Body of pancreas (tissue), 4 donors: ENCODE measurements around the gene NOC2L.

Experiments used
- CTCF ChIP-seq, 7 experiments: fragments of 450-650 bp in 4 of 7; fragments of 200-600 bp in 3 of 7; sonication (generic) in 3 of 7; IDR thresholded peaks; one replicate each; pipeline ENCODE4 v1.5.1; 2016 to 2019; ENCODE audit warnings: antibody characterized with exemption in 7 of 7
- POLR2A ChIP-seq, 3 donors: fragments of 450-650 bp; IDR thresholded peaks; one replicate each; pipeline ENCODE4 v1.6.1; 2016; ENCODE audit warnings: antibody characterized with exemption in 3 of 3, mild to moderate bottlenecking in 2 of 3

GRCh38 chr1:954927-955326 is 4.1 kb downstream of the NOC2L start:
- no peak for TF ChIP-seq CTCF (IDR thresholded peaks at IDR 0.05)
- no peak for TF ChIP-seq POLR2A (IDR thresholded peaks at IDR 0.05)
